ENCODE data around the gene USP22.

The USP22 gene

GRCh38 chr17:21046216-21046615 is 3.4 kb upstream of the USP22 start:
- DNase-seq (ENCODE audit: low spot score), result no peak

GRCh38 chr17:21044971-21045370 is 2.2 kb upstream of the USP22 start:
- DNase-seq (ENCODE audit: low spot score), result no peak

- DNase-seq (ENCODE audit: low spot score), result no peak
Observed at GRCh38 chr17:21043296-21044232, 753 bp upstream of the USP22 start.

GRCh38 chr17:21041741-21042457 is 912 bp downstream of the USP22 start:
- peak; percentile 73 for DNase-seq (ENCODE audit: low spot score)

- peak; percentile 48 for DNase-seq (ENCODE audit: low spot score)
Observed at GRCh38 chr17:21039839-21040575, 2.8 kb downstream of the USP22 start.

- DNase-seq (ENCODE audit: low spot score), result no peak
Observed at GRCh38 chr17:21037117-21037803, 5.6 kb downstream of the USP22 start.

- DNase-seq (ENCODE audit: low spot score), result no peak
Observed at GRCh38 chr17:21036361-21036881, 6.4 kb downstream of the USP22 start.

GRCh38 chr17:21035406-21035805 is 7.4 kb downstream of the USP22 start:
- no peak for DNase-seq (ENCODE audit: low spot score)

- DNase-seq (ENCODE audit: low spot score), result no peak
Observed at GRCh38 chr17:21034340-21035235, 8.2 kb downstream of the USP22 start.

GRCh38 chr17:21033350-21033749 is 9.5 kb downstream of the USP22 start:
- DNase-seq (ENCODE audit: low spot score), result no peak

- no peak for DNase-seq (ENCODE audit: low spot score)
Observed at GRCh38 chr17:21031756-21032396, 10.9 kb downstream of the USP22 start.

GRCh38 chr17:21030375-21030774 is 12.4 kb downstream of the USP22 start:
- DNase-seq (ENCODE audit: low spot score), result no peak

- no peak for DNase-seq (ENCODE audit: low spot score)
Observed at GRCh38 chr17:21029515-21029914, 13.3 kb downstream of the USP22 start.

GRCh38 chr17:21029036-21029435 is 13.8 kb downstream of the USP22 start:
- peak; percentile 64 for DNase-seq (ENCODE audit: low spot score)

- DNase-seq (ENCODE audit: low spot score), result no peak
Observed at GRCh38 chr17:21028192-21028591, 14.6 kb downstream of the USP22 start.

GRCh38 chr17:21027031-21027430 is 15.8 kb downstream of the USP22 start:
- no peak for DNase-seq (ENCODE audit: low spot score)

GRCh38 chr17:21025451-21025850 is 17.4 kb downstream of the USP22 start:
- peak; percentile 2 for DNase-seq (ENCODE audit: low spot score)

- peak; percentile 13 for DNase-seq (ENCODE audit: low spot score)
Observed at GRCh38 chr17:21024024-21024423, 18.8 kb downstream of the USP22 start.

GRCh38 chr17:21021208-21021803 is 21.5 kb downstream of the USP22 start:
- no peak for DNase-seq (ENCODE audit: low spot score)

GRCh38 chr17:21020622-21021021 is 22.2 kb downstream of the USP22 start:
- DNase-seq (ENCODE audit: low spot score), result no peak

All from AG08396 (cell line).